ENCODE data around the gene DHX8. TPM values are rescaled to one million over a fixed set of nuclear protein-coding genes. Genes with fewer than 3 reads are reported as not detected.
"Not testable (repeated sequence)": the region's sequence is repeated elsewhere in the genome, so short reads cannot be mapped to it uniquely, and the experiment has no call there.

Gene DHX8
- polyA plus RNA-seq, 4 donors = 21.6 to 33.8 (median 27.4) TPM

DNA sequence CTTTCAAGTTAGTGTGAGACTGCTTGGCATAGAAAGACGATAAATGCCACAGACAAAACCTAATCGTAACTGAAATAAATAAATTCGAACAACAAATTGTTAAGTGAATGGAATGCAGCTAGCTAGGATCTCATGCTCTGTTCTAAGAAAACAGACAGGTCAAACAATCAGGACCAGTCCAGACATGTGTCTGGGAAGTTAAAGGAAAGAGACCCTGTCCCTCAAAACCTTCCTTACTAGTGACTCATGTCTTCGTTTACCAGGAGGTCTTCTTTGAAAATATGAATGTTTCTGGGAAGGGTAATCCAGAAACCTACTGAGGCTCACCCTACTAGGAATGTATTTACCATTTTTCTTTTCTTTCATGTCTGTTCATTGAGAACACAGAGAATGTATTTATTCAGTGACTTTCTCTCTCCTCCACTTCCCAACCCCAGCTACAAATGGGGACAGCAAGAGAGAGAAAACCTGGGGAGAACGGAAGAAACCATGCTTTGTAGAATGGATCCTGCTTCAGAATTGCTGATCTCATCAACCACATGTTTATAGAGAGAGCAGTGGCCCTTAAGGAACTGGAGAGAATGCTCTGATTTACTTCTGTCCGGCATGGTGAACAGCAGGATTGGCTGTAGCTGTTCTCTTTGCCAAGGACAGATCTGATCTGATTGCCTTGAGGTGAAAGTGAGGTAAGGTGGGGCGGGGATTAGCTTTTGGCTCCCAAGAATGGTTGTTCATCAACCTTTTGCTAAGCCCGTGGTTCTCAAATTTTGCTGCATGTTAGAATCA, 39.4 kb upstream of the DHX8 start:
- H3K4me3 ChIP-seq (ENCODE audit: low read depth in 1 of 3, low read length in 3 of 3) = no peak overlapping the region
- DNase-seq (no peak), FAIRE-seq (no peak)
- H3K9me3 ChIP-seq (ENCODE audit: control insufficient read depth in 2 of 2, insufficient read depth in 1 of 2, low read depth in 1 of 2, low read length in 1 of 2) = no peaks in the 10 kb centered on the region
- WGBS, 3 donors = 64 to 70% (median 64%) methylated on average over 8 of the region's 8 CpGs
- H3K4me1 ChIP-seq (ENCODE audit: control insufficient read depth in 3 of 3, insufficient read depth in 2 of 3, low read depth in 1 of 3, low read length in 2 of 3) = peaks cover 0 to 5% (median 0%) of the 10 kb centered on the region in 3 donors
- no peaks in the 10 kb centered on the region for H3K27me3 ChIP-seq (ENCODE audit: control insufficient read depth in 3 of 3, insufficient read depth in 3 of 3, low read length in 3 of 3)
- H3K36me3 ChIP-seq (ENCODE audit: control insufficient read depth in 3 of 3, insufficient read depth in 2 of 3, low read depth in 1 of 3, low read length in 3 of 3) = no peaks in the 10 kb centered on the region
- no peak overlapping the region for H3K27ac ChIP-seq (ENCODE audit: low read depth in 1 of 3, low read length in 2 of 3)

DNA sequence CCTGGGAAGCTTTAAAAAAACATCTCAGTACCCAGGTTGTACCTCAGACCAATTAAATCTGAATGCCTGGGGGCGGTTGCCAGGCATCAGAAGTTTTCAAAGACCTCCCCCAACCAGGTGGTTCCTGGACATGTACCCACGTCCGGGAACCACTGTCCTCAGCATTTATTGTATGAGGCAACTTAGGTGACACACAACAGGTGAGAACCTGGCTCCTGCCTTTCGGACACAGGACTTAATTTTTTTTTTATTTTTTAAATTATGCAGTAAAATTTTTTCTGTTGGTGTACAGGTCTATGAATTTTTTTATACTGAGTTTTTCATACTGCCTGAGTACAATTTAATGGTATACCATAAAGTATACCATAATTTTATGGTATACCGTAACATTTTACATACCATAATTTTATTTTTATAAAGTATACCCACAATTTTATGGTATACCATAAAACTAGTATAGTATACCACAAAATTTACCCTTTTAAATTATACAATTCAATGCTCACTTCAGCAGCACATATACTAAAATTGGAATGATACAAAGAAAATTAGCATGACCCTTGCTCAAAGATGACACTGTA, 38.7 kb upstream of the DHX8 start:
- H3K4me1 ChIP-seq (ENCODE audit: control insufficient read depth in 3 of 3, insufficient read depth in 2 of 3, low read depth in 1 of 3, low read length in 2 of 3) = peaks cover 0 to 11% (median 0%) of the 10 kb centered on the region in 3 donors
- no peaks in the 10 kb centered on the region for H3K27me3 ChIP-seq (ENCODE audit: control insufficient read depth in 3 of 3, insufficient read depth in 3 of 3, low read length in 3 of 3)
- FAIRE-seq (no peak), DNase-seq (no peak)
- H3K27ac ChIP-seq (ENCODE audit: low read depth in 1 of 3, low read length in 2 of 3) = no peak overlapping the region
- H3K9me3 ChIP-seq (ENCODE audit: control insufficient read depth in 2 of 2, insufficient read depth in 1 of 2, low read depth in 1 of 2, low read length in 1 of 2) = no peaks in the 10 kb centered on the region
- 58 to 71% (median 68%) methylated on average over 5 of the region's 5 CpGs for WGBS, 3 donors
- H3K4me3 ChIP-seq (ENCODE audit: low read depth in 1 of 3, low read length in 3 of 3) = no peak overlapping the region
- no peaks in the 10 kb centered on the region for H3K36me3 ChIP-seq (ENCODE audit: control insufficient read depth in 3 of 3, insufficient read depth in 2 of 3, low read depth in 1 of 3, low read length in 3 of 3)

DNA sequence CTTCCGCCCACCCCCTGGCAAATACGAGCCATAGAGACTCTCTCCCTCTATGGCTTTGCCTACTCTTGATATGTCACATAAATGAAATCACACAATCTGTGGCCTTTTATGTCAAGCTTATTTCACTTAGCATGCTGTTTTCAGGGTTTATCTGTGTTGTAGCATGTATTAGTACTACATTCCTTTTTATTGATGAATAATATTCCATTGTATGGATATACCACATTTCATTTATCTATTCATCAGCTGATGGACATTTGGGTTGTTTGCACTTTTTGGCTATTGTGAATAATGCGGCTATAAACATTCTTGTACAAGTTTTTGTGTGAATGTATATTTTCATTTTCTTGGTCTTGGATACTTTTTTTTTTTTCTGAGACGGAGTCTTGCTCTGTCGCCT, 37.0 kb upstream of the DHX8 start:
- DNase-seq (no peak), FAIRE-seq (no peak)
- Histone ChIP-seq H3K27ac (ENCODE audit: low read depth in 1 of 3, low read length in 2 of 3) (no peak overlapping the region), H3K27me3 (ENCODE audit: control insufficient read depth in 3 of 3, insufficient read depth in 3 of 3, low read length in 3 of 3) (no peaks in the 10 kb centered on the region), H3K4me3 (ENCODE audit: low read depth in 1 of 3, low read length in 3 of 3) (no peak overlapping the region), H3K4me1 (ENCODE audit: control insufficient read depth in 3 of 3, insufficient read depth in 2 of 3, low read depth in 1 of 3, low read length in 2 of 3) (peaks cover 0 to 11% (median 0%) of the 10 kb centered on the region in 3 donors), H3K9me3 (ENCODE audit: control insufficient read depth in 2 of 2, insufficient read depth in 1 of 2, low read depth in 1 of 2, low read length in 1 of 2) (no peaks in the 10 kb centered on the region), H3K36me3 (ENCODE audit: control insufficient read depth in 3 of 3, insufficient read depth in 2 of 3, low read depth in 1 of 3, low read length in 3 of 3) (no peaks in the 10 kb centered on the region)
- WGBS, 3 donors = 91 to 95% (median 91%) methylated on average over 5 of the region's 5 CpGs

DNA sequence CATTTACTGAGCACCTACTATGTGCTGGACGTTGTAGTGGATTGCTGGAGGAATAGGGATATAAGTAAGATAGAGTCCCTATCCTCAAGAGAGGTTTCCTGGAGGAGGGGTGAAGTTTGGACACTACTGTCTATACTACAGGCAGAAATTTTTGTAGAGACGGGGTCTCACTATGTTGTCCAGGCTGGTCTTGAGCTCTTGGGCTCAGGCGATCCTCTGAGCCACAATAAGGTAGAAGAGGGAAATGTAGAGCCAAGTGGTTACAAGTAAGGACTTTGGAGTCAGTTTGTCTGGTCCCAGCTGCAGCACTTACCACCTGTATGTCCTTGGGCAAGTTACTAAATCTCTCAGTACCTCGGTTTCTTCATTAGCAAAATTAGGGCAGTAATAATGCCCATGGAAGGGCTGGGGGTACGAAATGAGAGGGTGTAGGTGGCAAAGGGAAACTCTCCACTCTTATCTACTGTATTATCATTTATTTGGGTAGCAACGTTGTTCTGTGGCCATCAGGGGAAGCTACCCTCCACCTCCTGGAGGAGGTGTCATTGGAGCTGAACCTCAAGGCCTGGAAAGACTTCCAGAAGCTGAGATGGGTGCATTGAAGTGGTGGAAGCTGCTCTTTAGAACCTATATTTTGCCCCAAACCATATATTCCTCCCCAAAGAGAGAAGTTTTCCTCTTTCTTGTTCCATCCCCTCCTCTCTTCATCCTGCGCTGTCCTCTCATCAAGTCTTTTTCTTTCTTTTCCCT, 34.9 kb upstream of the DHX8 start:
- Histone ChIP-seq H3K4me3 (ENCODE audit: low read depth in 1 of 3, low read length in 3 of 3) (no peak overlapping the region), H3K27ac (ENCODE audit: low read depth in 1 of 3, low read length in 2 of 3) (no peak overlapping the region)
- FAIRE-seq = no peak

GRCh38 chr17:43449470-43450248, 34.1 kb upstream of the DHX8 start:
- H3K4me1 ChIP-seq (ENCODE audit: control insufficient read depth in 3 of 3, insufficient read depth in 2 of 3, low read depth in 1 of 3, low read length in 2 of 3) = peaks cover 0 to 11% (median 0%) of the 10 kb centered on the region in 3 donors
- no peak overlapping the region for H3K4me3 ChIP-seq (ENCODE audit: low read depth in 1 of 3, low read length in 3 of 3)
- no peaks in the 10 kb centered on the region for H3K9me3 ChIP-seq (ENCODE audit: control insufficient read depth in 2 of 2, insufficient read depth in 1 of 2, low read depth in 1 of 2, low read length in 1 of 2)
- H3K27ac ChIP-seq (ENCODE audit: low read depth in 1 of 3, low read length in 2 of 3) = peak overlapping the region in 1 of 3 donors; percentile 28
- no peaks in the 10 kb centered on the region for H3K36me3 ChIP-seq (ENCODE audit: control insufficient read depth in 3 of 3, insufficient read depth in 2 of 3, low read depth in 1 of 3, low read length in 3 of 3)
- DNase-seq (peak in 1 of 2 donors; percentile 45), FAIRE-seq (no peak)
- 45 to 57% (median 47%) methylated on average over 8 of the region's 8 CpGs for WGBS, 3 donors
- no peaks in the 10 kb centered on the region for H3K27me3 ChIP-seq (ENCODE audit: control insufficient read depth in 3 of 3, insufficient read depth in 3 of 3, low read length in 3 of 3)

More for the DNA sequence above, 34.9 kb upstream of the DHX8 start:
- H3K9me3 ChIP-seq (ENCODE audit: control insufficient read depth in 2 of 2, insufficient read depth in 1 of 2, low read depth in 1 of 2, low read length in 1 of 2) = no peaks in the 10 kb centered on the region
- H3K27me3 ChIP-seq (ENCODE audit: control insufficient read depth in 3 of 3, insufficient read depth in 3 of 3, low read length in 3 of 3) = no peaks in the 10 kb centered on the region
- no peaks in the 10 kb centered on the region for H3K36me3 ChIP-seq (ENCODE audit: control insufficient read depth in 3 of 3, insufficient read depth in 2 of 3, low read depth in 1 of 3, low read length in 3 of 3)
- peaks cover 0 to 11% (median 0%) of the 10 kb centered on the region in 3 donors for H3K4me1 ChIP-seq (ENCODE audit: control insufficient read depth in 3 of 3, insufficient read depth in 2 of 3, low read depth in 1 of 3, low read length in 2 of 3)
- DNase-seq = no peak
- 48 to 72% (median 55%) methylated on average over 7 of the region's 7 CpGs for WGBS, 3 donors

DNA sequence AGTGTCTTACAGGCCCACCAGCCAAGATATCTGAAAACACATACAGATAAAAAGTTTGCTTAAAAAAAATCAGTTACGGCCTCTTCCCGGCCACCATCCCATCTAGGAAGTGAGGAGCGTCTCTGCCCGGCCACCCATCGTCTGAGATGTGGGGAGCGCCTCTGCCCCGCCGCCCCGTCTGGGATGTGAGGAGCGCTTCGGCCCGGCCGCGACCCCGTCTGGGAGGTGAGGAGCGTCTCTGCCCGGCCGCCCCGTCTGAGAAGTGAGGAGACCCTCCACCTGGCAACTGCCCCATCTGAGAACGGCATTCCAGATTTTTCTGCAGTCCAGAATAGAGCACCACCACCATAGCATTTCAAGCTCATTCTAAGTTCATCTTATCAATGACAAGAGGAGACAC, 33.0 kb upstream of the DHX8 start:
- not testable (repeated sequence) for H3K9me3 ChIP-seq (ENCODE audit: control insufficient read depth in 2 of 2, insufficient read depth in 1 of 2, low read depth in 1 of 2, low read length in 1 of 2); DNase-seq; H3K4me3 ChIP-seq (ENCODE audit: low read depth in 1 of 3, low read length in 3 of 3); H3K27me3 ChIP-seq (ENCODE audit: control insufficient read depth in 3 of 3, insufficient read depth in 3 of 3, low read length in 3 of 3); H3K36me3 ChIP-seq (ENCODE audit: control insufficient read depth in 3 of 3, insufficient read depth in 2 of 3, low read depth in 1 of 3, low read length in 3 of 3); FAIRE-seq; H3K27ac ChIP-seq (ENCODE audit: low read depth in 1 of 3, low read length in 2 of 3)
- WGBS, 3 donors = 96 to 100% (median 97%) methylated on average over 10 to 20 of the region's 20 CpGs
- peaks cover 0 to 11% (median 0%) of the 10 kb centered on the region in 3 donors for H3K4me1 ChIP-seq (ENCODE audit: control insufficient read depth in 3 of 3, insufficient read depth in 2 of 3, low read depth in 1 of 3, low read length in 2 of 3)

- H3K36me3 ChIP-seq (ENCODE audit: control insufficient read depth in 3 of 3, insufficient read depth in 2 of 3, low read depth in 1 of 3, low read length in 3 of 3); H3K27ac ChIP-seq (ENCODE audit: low read depth in 1 of 3, low read length in 2 of 3); DNase-seq; H3K27me3 ChIP-seq (ENCODE audit: control insufficient read depth in 3 of 3, insufficient read depth in 3 of 3, low read length in 3 of 3); H3K9me3 ChIP-seq (ENCODE audit: control insufficient read depth in 2 of 2, insufficient read depth in 1 of 2, low read depth in 1 of 2, low read length in 1 of 2); FAIRE-seq; H3K4me3 ChIP-seq (ENCODE audit: low read depth in 1 of 3, low read length in 3 of 3): not testable (repeated sequence)
- 90 to 97% (median 92%) methylated on average over 18 to 32 of the region's 32 CpGs for WGBS, 3 donors
- peaks cover 0 to 14% (median 0%) of the 10 kb centered on the region in 3 donors for H3K4me1 ChIP-seq (ENCODE audit: control insufficient read depth in 3 of 3, insufficient read depth in 2 of 3, low read depth in 1 of 3, low read length in 2 of 3)
These were observed 32.0 kb upstream of the DHX8 start for GRCh38 chr17:43451741-43452140.

- no peaks in the 10 kb centered on the region for H3K36me3 ChIP-seq (ENCODE audit: control insufficient read depth in 3 of 3, insufficient read depth in 2 of 3, low read depth in 1 of 3, low read length in 3 of 3)
- no peak for FAIRE-seq
- peak in 1 of 2 donors; percentile 47 for DNase-seq
- peaks cover 0 to 22% (median 5%) of the 10 kb centered on the region in 3 donors for H3K4me1 ChIP-seq (ENCODE audit: control insufficient read depth in 3 of 3, insufficient read depth in 2 of 3, low read depth in 1 of 3, low read length in 2 of 3)
- no peaks in the 10 kb centered on the region for H3K9me3 ChIP-seq (ENCODE audit: control insufficient read depth in 2 of 2, insufficient read depth in 1 of 2, low read depth in 1 of 2, low read length in 1 of 2)
- no peaks in the 10 kb centered on the region for H3K27me3 ChIP-seq (ENCODE audit: control insufficient read depth in 3 of 3, insufficient read depth in 3 of 3, low read length in 3 of 3)
- H3K27ac ChIP-seq (ENCODE audit: low read depth in 1 of 3, low read length in 2 of 3) = peak overlapping the region in 1 of 3 donors; percentile 58
- no peak overlapping the region for H3K4me3 ChIP-seq (ENCODE audit: low read depth in 1 of 3, low read length in 3 of 3)
- 57 to 61% (median 59%) methylated on average over 11 of the region's 11 CpGs for WGBS, 3 donors
These were observed 30.4 kb upstream of the DHX8 start for GRCh38 chr17:43453331-43453812.

All from small intestine (tissue), 7 donors.